CD4-positive, CD25-positive, alpha-beta regulatory T cell (primary cell): ENCODE results near the gene CANT1. TPM values are rescaled to one million over a fixed set of nuclear protein-coding genes. Genes with fewer than 3 reads are reported as not detected.
"Not testable (repeated sequence)": the region's sequence is repeated elsewhere in the genome, so short reads cannot be mapped to it uniquely, and the experiment has no call there.

Experiments
- ATAC-seq, 2 donors: fragments of 150-1000 bp; cut with Tn5 transposase; one replicate each; pipeline ENCODE4 v1.10.0; 2021; ENCODE audit warnings: low read depth in 2 of 2, moderate number of reproducible peaks in 2 of 2, moderate library complexity in 1 of 2
- DNase-seq, 3 donors: peaks; one replicate each; pipeline versions ENCODE4 v3.0.0 to v3.0.0-alpha.2; 2012 to 2022; ENCODE audit warnings: mixed read lengths in 1 of 3
- H3K27ac ChIP-seq: one replicate; pipeline ENCODE4 v1.7.0; 2013; ENCODE audit warnings: mild to moderate bottlenecking, low read length; ENCODE audit not compliant: insufficient read depth, poor library complexity, severe bottlenecking
- H3K27me3 ChIP-seq: one replicate; pipeline ENCODE4 v1.7.0; 2013; ENCODE audit warnings: low read length; ENCODE audit not compliant: control insufficient read depth, insufficient read depth
- H3K36me3 ChIP-seq: one replicate; pipeline ENCODE4 v1.7.0; 2013; ENCODE audit warnings: mild to moderate bottlenecking, low read length, moderate library complexity; ENCODE audit not compliant: control insufficient read depth, insufficient read depth
- H3K4me1 ChIP-seq: 2 replicates; pipeline ENCODE4 v1.7.0; 2013; ENCODE audit warnings: mild to moderate bottlenecking, low read length; ENCODE audit not compliant: insufficient read depth, control insufficient read depth, poor library complexity, severe bottlenecking
- H3K4me3 ChIP-seq: one replicate; pipeline ENCODE4 v1.7.0; 2013; ENCODE audit warnings: low read depth, mild to moderate bottlenecking, low read length, moderate library complexity
- H3K9me3 ChIP-seq, 2 experiments: 1 replicate in 1 of 2; 2 replicates in 1 of 2; pipeline ENCODE4 v1.7.0; 2013; ENCODE audit warnings: low read length in 2 of 2, mild to moderate bottlenecking in 1 of 2, moderate library complexity in 1 of 2; ENCODE audit not compliant: control insufficient read depth in 2 of 2
- H3K27ac Mint-ChIP-seq, 3 donors: one replicate each; pipeline ENCODE4 v1.8.0; 2020 to 2022; ENCODE audit warnings: mild to moderate bottlenecking in 3 of 3, mixed read lengths in 3 of 3, moderate library complexity in 2 of 3
- H3K27me3 Mint-ChIP-seq: one replicate; pipeline ENCODE4 v1.8.0; 2022; ENCODE audit warnings: mild to moderate bottlenecking, mixed read lengths
- H3K36me3 Mint-ChIP-seq: one replicate; pipeline ENCODE4 v1.8.0; 2020; ENCODE audit warnings: mixed read lengths
- H3K4me1 Mint-ChIP-seq, 4 donors: one replicate each; pipeline ENCODE4 v1.8.0; 2020 to 2022; ENCODE audit warnings: mixed read lengths in 4 of 4, mild to moderate bottlenecking in 1 of 4
- H3K4me3 Mint-ChIP-seq, 4 donors: one replicate each; pipeline ENCODE4 v1.8.0; 2020 to 2022; ENCODE audit warnings: mild to moderate bottlenecking in 4 of 4, mixed read lengths in 4 of 4, moderate library complexity in 3 of 4
- H3K9me3 Mint-ChIP-seq, 7 donors: one replicate each; pipeline ENCODE4 v1.8.0; 2020 to 2022; ENCODE audit warnings: mixed read lengths in 7 of 7, mild to moderate bottlenecking in 3 of 7, moderate library complexity in 2 of 7
- polyA plus RNA-seq, 4 donors: library from polyadenylated mRNA; unstranded; fragments of 300-500 nt; fragmentation: Illumina TruSeq; gene quantifications; one replicate each; pipeline ENCODE4 v1.2.3, GENCODE V29; 2021
- total RNA-seq: library from RNA; stranded (reverse); gene quantifications from one replicate; pipeline ENCODE4 v1.2.3, GENCODE V29; 2022

Gene CANT1
- total and polyA plus RNA-seq, 5 donors from 2014 or later, result 8.5 to 49.6 (median 9.9) TPM

- H3K36me3 ChIP-seq, H3K9me3 Mint-ChIP-seq, H3K4me1 Mint-ChIP-seq, H3K4me3 Mint-ChIP-seq, H3K27ac ChIP-seq, H3K27me3 ChIP-seq, H3K9me3 ChIP-seq, H3K4me3 ChIP-seq, H3K27me3 Mint-ChIP-seq, H3K36me3 Mint-ChIP-seq, H3K4me1 ChIP-seq, DNase-seq, H3K27ac Mint-ChIP-seq, ATAC-seq: not testable (repeated sequence)
These were observed 64.1 kb downstream of the CANT1 start for GRCh38 chr17:78945455-78945854.

DNA sequence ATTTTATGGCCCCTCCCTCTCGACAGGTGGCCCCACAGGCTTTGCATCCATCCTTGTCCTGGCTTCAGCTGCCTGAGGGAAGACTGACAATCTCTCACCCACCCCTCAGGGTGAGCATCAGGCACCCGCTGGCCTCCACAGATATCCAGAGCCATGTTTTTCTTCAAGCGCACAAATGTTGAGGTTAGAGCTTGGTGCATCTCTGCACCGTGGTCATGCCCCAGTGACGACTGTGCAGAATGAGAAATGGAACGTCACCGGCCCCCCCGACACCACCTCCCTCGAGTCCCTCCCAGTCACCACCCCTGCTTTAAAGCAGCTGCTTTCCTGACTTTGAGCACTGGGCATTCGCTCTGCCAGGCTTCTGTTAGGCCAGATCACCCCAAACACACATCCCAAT is 64.6 kb downstream of the CANT1 start:
- H3K4me3 Mint-ChIP-seq, result no peak overlapping the region
- Histone ChIP-seq H3K36me3 (no peaks in the 10 kb centered on the region), H3K27ac (no peak overlapping the region), H3K4me3 (no peak overlapping the region), H3K27me3 (no peaks in the 10 kb centered on the region), H3K9me3 (peaks cover 0 to 2% of the 10 kb centered on the region in 2 experiments), H3K4me1 (no peaks in the 10 kb centered on the region)
- H3K36me3 Mint-ChIP-seq, result no peaks in the 10 kb centered on the region
- H3K4me1 Mint-ChIP-seq, result peaks cover 0 to 4% (median 0%) of the 10 kb centered on the region in 4 donors
- DNase-seq, result no peak
- H3K27ac Mint-ChIP-seq, result no peak overlapping the region
- no peak for ATAC-seq
- H3K27me3 Mint-ChIP-seq, result peaks cover 5% of the 10 kb centered on the region
- H3K9me3 Mint-ChIP-seq, result peaks cover 0 to 5% (median 0%) of the 10 kb centered on the region in 7 donors

DNA sequence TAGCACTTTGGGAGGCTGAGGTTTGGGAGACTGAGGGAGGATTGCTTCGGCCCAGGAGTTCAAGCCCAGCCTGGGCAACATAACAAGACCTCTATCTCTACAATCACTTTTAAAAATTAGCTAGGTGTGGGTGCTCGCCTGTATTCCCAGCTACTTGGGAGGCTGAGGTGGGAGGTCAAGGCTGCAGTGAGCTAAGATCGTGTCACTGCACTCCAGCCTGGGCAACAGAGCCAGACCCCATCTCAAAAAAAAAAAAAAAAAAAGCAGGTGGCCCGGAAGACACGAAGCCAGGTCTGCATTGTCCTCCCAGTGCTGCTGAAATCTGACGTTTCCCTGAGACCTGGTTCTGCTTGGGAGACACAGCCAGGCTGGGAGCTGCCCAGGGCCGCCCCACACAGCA is 65.5 kb downstream of the CANT1 start:
- no peaks in the 10 kb centered on the region for H3K4me1 ChIP-seq
- Mint-ChIP-seq H3K4me3 (no peak overlapping the region), H3K9me3 (peaks cover 0 to 2% (median 0%) of the 10 kb centered on the region in 7 donors), H3K27me3 (peaks cover 5% of the 10 kb centered on the region), H3K4me1 (peaks cover 0 to 4% (median 0%) of the 10 kb centered on the region in 4 donors), H3K36me3 (no peaks in the 10 kb centered on the region), H3K27ac (no peak overlapping the region)
- ATAC-seq (no peak), DNase-seq (no peak)
- H3K27ac ChIP-seq, result no peak overlapping the region
- no peaks in the 10 kb centered on the region for H3K36me3 ChIP-seq
- no peaks in the 10 kb centered on the region for H3K9me3 ChIP-seq
- no peaks in the 10 kb centered on the region for H3K27me3 ChIP-seq
- H3K4me3 ChIP-seq, result no peak overlapping the region

Other genes with a start within 250 kb of the CANT1 start
- 487 TPM for gene CYTH1, start 227.5 kb downstream of the CANT1 start, total RNA-seq
- gene CYTH1, start 227.5 kb downstream of the CANT1 start, polyA plus RNA-seq, result 100 to 1,000 TPM; 202 to 214 (median 206) TPM
- 407 TPM for gene USP36, start 168.9 kb downstream of the CANT1 start, total RNA-seq
- 10 to 100 TPM; 19.6 to 22.2 (median 21.2) TPM for gene USP36, start 168.9 kb downstream of the CANT1 start, polyA plus RNA-seq
- gene CEP295NL, start 106.6 kb downstream of the CANT1 start, total RNA-seq, result 1.6 TPM
- under 1 TPM in 2 of 4 donors, not detected in 2; 0.25 to 0.78 TPM for gene CEP295NL, start 106.6 kb downstream of the CANT1 start, polyA plus RNA-seq
- gene TIMP2, start 84.4 kb downstream of the CANT1 start, total RNA-seq, result 6.5 TPM
- under 1 TPM in 3 of 4 donors, not detected in 1; 0.29 to 0.46 (median 0.35) TPM for gene TIMP2, start 84.4 kb downstream of the CANT1 start, polyA plus RNA-seq
- 25.0 TPM for gene LGALS3BP, start 29.8 kb downstream of the CANT1 start, total RNA-seq
- gene LGALS3BP, start 29.8 kb downstream of the CANT1 start, polyA plus RNA-seq, result 10 to 100 TPM; 23.4 to 43.5 (median 28.8) TPM
- not detected for gene C1QTNF1, start 14.4 kb upstream of the CANT1 start, total RNA-seq
- not detected for gene C1QTNF1, start 14.4 kb upstream of the CANT1 start, polyA plus RNA-seq
- 91.9 TPM for gene ENGASE, start 65.1 kb upstream of the CANT1 start, total RNA-seq
- 1 to 10 TPM; 1.1 to 4.7 (median 2.4) TPM for gene ENGASE, start 65.1 kb upstream of the CANT1 start, polyA plus RNA-seq